Nucleus accumbens (tissue), 56 donors: Measurements from ENCODE around the gene HIGD1C.
A peak's percentile ranks its signal among the peaks of the same experiment; 100 is the strongest.
"Not testable (repeated sequence)": the region's sequence is repeated elsewhere in the genome, so short reads cannot be mapped to it uniquely, and the experiment has no call there.

ENCODE experiments used
- DNase-seq, 56 donors: peaks; one replicate each; lab custom pipeline; 2025; lab: John Stamatoyannopoulos, UW

HIGD1C gene

DNA sequence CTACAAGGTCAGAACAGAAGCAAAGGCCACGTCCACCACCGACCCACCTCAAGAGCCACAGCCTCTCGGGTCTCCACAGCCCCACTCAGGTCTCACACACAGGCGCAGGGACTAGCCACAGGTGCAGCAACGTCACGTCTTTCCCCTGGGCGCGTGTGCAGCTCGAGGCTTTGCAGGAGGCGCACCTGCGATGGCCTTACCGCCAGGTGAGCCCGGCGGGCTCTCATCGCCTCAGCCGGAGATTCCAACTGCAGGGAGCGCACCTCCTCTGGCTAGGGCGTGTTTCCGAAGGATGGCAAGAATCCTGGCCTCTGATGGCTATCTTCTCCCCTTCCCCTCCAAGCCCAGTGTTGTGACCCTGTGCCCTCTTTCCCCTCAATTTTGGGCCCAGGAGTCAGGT lies at the start of gene HIGD1C:
TSS of gene HIGD1C (plus strand) at position 35 of the 400 bp plus-strand sequence. CDS start 1,455 bp downstream, outside the sequence.
- DNase-seq = no peak

GRCh38 chr12:50908479-50908878 lies 43.9 kb upstream of the HIGD1C start:
- DNase-seq = not testable (repeated sequence)

- not testable (repeated sequence) for DNase-seq
These were observed 40.0 kb upstream of the HIGD1C start for GRCh38 chr12:50912361-50912760.

DNA sequence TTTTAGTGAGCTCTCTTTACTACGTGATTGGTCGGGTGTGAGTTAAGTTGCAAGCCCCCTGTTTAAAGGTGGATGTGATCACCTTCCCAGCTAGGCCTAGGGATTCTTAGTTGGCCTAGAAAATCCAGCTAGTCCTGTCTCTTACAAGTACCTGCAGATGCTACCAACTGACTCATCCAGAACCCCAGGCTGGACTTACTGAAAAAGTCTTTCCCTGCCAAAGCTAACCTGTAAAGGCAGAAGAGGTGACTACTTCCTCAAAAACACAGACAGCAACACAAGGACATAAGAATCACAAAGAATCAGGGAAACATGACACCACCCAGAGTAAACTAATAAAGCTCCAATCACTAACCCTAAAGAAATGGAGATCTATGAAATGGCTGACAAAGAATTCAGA lies 39.1 kb upstream of the HIGD1C start:
- DNase-seq = no peak

DNA sequence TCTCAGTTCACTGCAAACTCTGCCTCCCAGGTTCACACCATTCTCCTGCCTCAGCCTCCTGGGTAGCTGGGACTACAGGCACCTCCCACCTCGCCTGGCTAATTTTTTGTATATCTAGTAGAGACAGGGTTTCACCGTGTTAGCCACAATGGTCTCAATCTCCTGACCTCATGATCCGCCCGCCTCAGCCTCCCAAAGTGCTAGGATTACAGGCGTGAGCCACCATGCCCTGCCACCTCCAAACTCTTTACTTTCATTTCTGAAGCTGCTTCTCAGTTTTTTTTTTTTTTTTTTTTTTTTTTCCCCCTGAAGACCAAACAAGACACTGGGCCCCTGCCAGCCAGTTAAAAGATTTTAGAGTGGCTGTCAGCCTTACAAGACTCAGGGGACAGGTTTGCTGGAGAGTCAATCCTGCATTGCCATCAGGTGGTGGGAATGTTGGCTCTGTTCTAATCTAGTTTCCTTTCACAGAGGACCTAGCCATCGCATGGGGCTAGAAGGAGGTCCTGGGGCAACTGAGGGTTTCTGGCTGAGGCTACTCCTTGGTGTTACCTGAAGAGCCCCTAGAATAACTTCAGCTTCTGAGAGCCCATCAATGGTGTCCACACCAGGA lies 37.4 kb upstream of the HIGD1C start:
- DNase-seq = no peak

GRCh38 chr12:50916292-50916691 lies 36.1 kb upstream of the HIGD1C start:
- no peak for DNase-seq

DNA sequence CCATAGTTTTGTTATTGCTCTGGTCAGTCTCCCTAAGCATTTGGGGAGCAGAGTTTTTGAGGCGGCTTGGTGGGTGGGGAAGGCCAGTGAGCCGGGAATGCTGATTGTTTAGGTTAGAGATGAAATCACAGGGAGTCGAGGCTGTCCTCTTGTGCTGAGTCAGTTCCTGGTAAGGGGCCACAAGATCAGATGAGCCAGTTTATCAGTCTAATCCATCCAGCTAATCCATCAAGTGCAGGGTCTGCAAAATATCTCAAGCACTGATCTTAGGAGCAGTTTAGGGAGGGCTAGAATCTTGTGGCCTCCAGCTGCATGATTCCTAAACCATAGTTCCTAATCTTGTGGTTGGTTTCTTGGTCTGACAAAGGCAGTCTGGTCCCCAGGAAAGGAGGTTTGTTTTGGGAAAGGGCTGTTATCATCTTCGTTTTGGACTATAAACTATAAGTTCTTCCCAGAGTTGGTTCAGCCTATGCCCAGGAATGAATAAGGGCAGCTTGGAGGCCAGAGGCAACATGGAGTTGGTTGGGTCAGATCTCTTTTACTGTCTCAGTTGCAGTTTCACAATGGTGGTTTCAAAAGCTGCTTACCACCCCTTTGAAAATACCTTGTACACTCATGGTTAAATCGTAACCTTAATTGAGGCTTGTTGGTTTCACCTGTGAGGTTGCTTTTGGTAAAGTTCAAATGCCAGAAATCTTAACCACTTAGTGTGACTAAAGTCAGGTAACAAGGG lies 33.6 kb upstream of the HIGD1C start:
- no peak for DNase-seq

- DNase-seq = peak in 3 of 56 donors; percentile 5 to 15 (median 5)
These were observed 29.5 kb upstream of the HIGD1C start for GRCh38 chr12:50922820-50923219.

DNA sequence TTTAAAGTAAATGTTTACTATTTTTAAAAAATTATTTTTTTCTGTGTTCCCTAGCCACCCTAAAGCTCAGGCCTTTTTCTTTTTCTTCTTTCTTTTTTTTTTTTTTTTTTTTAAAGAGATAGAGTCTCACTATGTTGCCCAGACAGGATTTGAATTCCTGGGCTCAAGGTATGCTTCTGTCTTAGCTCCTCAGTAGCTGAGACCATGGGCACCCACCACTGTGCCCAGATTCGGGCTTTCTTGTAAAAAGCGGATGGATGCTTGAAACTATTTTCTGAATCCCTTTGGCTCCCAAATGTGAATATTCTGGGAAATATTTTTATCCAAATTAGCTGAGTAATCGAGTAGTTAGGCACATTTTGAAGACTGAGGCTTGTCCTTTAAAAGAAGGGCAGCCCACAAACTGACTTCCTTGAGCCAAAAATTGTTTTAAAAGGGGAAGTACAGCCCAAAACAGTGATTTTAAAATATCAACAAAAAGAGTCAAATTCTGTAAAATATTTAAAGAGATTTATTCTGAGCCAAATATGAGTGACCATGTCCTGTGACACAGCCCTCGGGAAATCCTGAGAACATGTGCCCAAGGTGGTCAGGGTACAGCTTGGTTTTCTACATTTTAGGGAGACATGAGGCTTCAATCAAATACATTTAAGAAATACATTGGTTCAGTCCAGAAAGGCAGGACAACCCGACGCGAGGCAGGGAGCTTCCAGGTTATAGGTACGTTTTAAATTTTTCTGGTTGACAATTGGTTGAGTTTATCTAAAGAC lies 28.8 kb upstream of the HIGD1C start:
- peak in 2 of 56 donors; percentile 18 to 55 for DNase-seq

DNA sequence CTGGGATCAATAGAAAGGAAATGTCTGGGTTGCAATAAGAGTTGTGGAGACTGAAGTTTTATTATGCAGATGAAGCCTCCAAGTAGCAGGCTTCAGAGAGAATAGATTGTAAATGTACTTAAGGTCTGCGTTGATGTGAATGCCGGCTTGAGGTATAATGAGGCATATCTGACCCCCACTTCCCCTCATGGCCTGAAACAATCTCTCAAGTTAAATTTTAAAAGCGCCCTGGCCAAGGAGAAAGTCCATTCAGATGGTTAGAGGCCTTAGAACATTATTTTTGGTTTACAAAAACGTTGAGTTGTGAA lies 28.3 kb upstream of the HIGD1C start:
- DNase-seq = peak in 1 of 56 donors; percentile 59

DNA sequence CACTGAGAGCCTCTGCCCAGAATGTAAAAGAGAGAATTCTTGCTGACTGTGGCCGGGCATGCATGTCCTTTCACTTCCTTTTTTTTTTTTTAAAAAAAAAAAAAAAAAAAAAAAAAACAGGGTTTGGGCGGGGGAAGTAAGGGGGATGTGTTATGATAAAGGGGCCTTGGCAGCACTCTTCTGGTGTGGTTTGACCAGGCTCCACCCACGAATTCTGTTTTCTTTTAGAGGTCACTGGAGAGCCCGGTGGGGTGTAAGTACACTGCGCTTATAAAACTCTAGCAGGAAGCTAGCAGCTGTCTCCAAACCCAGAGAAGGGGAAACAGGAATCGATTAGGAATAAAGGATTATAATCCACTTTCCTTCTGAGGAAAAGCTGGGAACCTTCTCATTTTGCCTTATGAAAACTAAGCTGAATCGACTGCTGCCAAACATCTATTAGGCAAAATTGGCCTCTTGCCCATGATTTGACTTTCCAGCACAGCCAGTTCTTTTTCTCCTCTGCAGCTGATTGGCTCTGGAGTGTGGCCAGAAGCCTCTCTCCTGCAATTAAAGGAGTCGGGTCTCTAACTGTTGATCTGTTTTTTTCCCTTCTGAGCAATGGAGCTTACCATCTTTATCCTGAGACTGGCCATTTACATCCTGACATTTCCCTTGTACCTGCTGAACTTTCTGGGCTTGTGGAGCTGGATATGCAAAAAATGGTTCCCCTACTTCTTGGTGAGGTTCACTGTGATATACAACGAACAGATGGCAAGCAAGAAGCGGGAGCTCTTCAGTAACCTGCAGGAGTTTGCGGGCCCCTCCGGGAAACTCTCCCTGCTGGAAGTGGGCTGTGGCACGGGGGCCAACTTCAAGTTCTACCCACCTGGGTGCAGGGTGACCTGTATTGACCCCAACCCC lies 27.7 kb upstream of the HIGD1C start:
- peak in 54 of 56 donors; percentile 15 to 90 (median 77) for DNase-seq

GRCh38 chr12:50925342-50925651 lies 27.0 kb upstream of the HIGD1C start:
- peak in 3 of 56 donors; percentile 52 to 58 (median 54) for DNase-seq

DNA sequence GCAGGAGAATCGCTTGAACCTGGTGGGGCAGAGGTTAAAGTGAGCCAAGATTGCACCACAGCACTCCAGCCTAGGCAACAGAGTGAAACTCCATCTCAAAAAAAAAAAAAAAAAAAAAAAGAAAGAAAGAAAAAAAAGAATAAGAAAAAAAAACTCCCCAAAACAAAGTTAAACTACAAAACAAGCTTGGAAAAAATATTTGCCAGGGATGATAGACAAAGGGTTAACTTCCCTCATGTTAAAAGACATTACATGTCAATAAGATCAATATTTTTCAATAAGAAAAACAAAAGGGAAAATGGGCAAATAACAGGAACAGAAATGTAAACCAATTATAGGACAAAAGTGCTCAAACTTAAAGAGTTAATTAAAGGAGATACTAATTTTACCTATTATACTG lies 26.4 kb upstream of the HIGD1C start:
- no peak for DNase-seq

DNA sequence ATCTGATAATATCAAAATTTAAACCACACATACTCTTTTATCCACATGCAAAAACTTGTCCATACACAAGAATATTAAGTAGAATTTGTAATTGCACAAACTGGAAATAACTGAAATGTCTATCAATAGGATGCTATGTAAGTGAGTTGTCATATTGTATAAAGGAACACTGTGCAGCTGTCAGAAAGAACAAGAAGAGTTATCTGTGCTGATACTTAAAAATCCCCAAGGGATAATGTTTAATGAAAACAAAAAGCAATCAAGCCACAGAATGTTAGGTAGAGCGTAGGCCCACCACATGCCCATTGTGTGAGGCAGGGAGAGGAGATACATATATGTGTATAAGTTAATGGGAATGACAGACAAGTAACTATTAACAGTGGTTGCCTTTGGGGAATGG lies 25.9 kb upstream of the HIGD1C start:
- DNase-seq = no peak

- peak in 1 of 56 donors; percentile 4 for DNase-seq
These were observed 25.4 kb upstream of the HIGD1C start for GRCh38 chr12:50926932-50927331.

GRCh38 chr12:50927356-50927755 lies 25.0 kb upstream of the HIGD1C start:
- no peak for DNase-seq

DNA sequence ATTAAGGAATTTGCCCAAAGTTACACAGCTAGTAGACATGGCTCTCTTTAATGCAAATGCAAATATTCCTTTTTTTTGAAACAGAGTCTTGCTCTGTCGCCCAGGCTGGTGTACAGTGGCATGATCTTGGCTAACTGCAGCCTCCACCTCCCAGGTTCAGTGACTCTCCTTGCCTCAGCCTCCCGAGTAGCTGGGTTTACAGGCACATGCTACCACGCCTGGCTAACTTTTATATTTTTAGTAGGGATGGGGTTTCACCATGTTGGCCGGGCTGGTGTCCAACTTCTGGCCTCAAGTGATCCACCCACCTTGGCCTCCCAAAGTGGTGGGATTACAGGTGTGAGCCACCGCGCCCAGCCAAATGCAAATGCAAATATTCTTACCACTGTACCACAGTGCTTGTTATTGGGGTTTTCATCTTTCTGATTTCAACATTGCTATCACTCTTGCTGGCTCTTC lies 24.5 kb upstream of the HIGD1C start:
- DNase-seq = no peak

DNA sequence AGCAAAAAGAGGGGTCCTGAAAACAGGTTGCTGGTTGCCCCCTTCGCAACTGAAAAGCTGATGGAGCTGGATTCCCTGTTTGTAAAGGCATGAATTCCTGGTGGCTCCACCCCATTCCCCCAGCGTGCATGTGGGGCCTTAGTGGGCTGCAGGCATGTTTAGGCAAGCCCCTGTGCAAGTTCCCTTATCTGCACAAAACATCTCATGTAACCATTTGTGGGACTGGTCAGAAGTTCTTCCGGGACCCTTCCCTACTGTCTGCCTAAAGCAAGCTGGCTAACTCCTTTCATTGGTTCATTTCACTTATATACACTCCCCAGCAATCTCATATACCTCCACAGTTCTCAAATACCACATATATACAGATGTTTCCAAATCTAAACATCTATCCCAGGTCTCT lies 24.0 kb upstream of the HIGD1C start:
- peak in 2 of 56 donors; percentile 7 to 11 for DNase-seq

GRCh38 chr12:50929831-50930230 lies 22.5 kb upstream of the HIGD1C start:
- DNase-seq = no peak

DNA sequence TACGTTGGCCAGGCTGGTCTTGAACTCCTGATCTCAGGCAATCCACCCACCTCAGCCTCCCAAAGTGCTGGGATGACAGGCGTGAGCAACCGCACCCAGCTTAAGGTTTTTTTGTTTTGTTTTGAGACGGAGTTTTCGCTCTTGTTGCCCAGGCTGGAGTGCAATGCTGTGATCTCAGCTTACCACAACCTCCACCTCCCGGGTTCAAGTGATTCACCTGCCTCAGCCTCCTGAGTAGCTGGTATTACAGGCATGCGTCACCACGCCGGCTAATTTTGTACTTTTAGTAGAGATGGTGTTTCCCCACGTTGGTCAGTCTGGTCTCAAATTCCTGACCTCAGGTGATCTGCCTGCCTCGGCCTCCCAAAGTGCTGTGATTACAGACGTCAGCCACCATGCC lies 21.9 kb upstream of the HIGD1C start:
- not testable (repeated sequence) for DNase-seq
